Thymus (tissue), 11 donors: Measurements from ENCODE around the gene CREB5. TPM values are rescaled to one million over a fixed set of nuclear protein-coding genes. Genes with fewer than 3 reads are reported as not detected.

Experiments
- DNase-seq, 9 donors: peaks; one replicate each; pipeline ENCODE4 v3.0.0-alpha.2; 2013; ENCODE audit warnings: low spot score in 9 of 9, low read depth in 6 of 9, missing footprints in 1 of 9
- H3K27ac ChIP-seq, 2 donors: one replicate each; pipeline ENCODE4 v1.5.1; 2013; ENCODE audit warnings: control low read depth in 1 of 2, low read depth in 1 of 2, low read length in 1 of 2, mild to moderate bottlenecking in 1 of 2, moderate library complexity in 1 of 2
- H3K27me3 ChIP-seq, 2 donors: one replicate each; pipeline ENCODE4 v1.5.1; 2013; ENCODE audit warnings: low read length in 1 of 2; ENCODE audit not compliant: control insufficient read depth in 2 of 2, insufficient read depth in 1 of 2
- H3K36me3 ChIP-seq, 2 donors: one replicate each; pipeline ENCODE4 v1.5.1; 2013; ENCODE audit warnings: low read length in 1 of 2, mild to moderate bottlenecking in 1 of 2, moderate library complexity in 1 of 2; ENCODE audit not compliant: control insufficient read depth in 2 of 2, insufficient read depth in 2 of 2
- H3K4me1 ChIP-seq, 2 donors: one replicate each; pipeline ENCODE4 v1.5.1; 2013; ENCODE audit warnings: low read length in 2 of 2; ENCODE audit not compliant: control insufficient read depth in 2 of 2, insufficient read depth in 2 of 2
- H3K4me3 ChIP-seq, 2 donors: one replicate each; pipeline ENCODE4 v1.5.1; 2013; ENCODE audit warnings: low read length in 2 of 2, control low read depth in 1 of 2, mild to moderate bottlenecking in 1 of 2
- H3K9me3 ChIP-seq, 2 donors: one replicate each; pipeline ENCODE4 v1.5.1; 2013; ENCODE audit warnings: low read length in 1 of 2, mild to moderate bottlenecking in 1 of 2; ENCODE audit not compliant: control insufficient read depth in 2 of 2, insufficient read depth in 1 of 2
- WGBS: extraction: QIAGEN DNeasy Blood & Tissue Kit; methylation state at CpG from one replicate; pipeline ENCODE4 v1.1.7; 2013; 5-methylcytosine and 5-hydroxymethylcytosine counted together
- polyA plus RNA-seq: library from polyadenylated mRNA; stranded (reverse); fragments of 200-250 nt; gene quantifications from one replicate; pipeline ENCODE4 v1.2.3, GENCODE V29; 2013
- total RNA-seq: library from RNA; stranded (reverse); fragments of 120-200 nt; gene quantifications from one replicate; pipeline ENCODE4 v1.2.4, GENCODE V29; 2013
- donor health status: healthy.

CREB5 gene
- total and polyA plus RNA-seq, 2 donors = 1.1 to 5.4 TPM

DNA sequence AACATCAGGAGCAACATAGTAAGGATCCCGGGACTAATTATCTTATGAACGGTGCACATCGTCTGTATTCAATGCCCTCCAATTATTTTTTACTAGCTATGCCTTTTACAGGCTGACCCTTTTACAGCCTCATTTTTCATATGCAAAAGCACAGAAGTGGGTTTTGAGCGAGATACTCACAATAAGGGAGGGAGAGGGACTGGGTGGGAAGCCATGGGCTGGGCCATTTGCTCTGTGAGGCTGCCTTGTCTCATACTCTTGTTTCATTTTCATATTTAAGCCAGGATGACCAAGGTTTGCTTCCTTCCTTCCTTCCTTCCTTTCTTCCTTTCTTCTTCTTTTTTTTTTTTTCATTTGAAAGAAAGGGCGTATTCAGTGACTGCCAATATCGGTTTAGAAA, 286.5 kb downstream of the CREB5 start:
- no peak for DNase-seq
- no peak overlapping the region for H3K27ac ChIP-seq
- no peaks in the 10 kb centered on the region for H3K9me3 ChIP-seq
- peaks cover 0 to 5% of the 10 kb centered on the region in 2 donors for H3K4me1 ChIP-seq
- WGBS = 96% methylated on average over 6 of the region's 6 CpGs
- no peaks in the 10 kb centered on the region for H3K36me3 ChIP-seq
- no peaks in the 10 kb centered on the region for H3K27me3 ChIP-seq
- no peak overlapping the region for H3K4me3 ChIP-seq

DNA sequence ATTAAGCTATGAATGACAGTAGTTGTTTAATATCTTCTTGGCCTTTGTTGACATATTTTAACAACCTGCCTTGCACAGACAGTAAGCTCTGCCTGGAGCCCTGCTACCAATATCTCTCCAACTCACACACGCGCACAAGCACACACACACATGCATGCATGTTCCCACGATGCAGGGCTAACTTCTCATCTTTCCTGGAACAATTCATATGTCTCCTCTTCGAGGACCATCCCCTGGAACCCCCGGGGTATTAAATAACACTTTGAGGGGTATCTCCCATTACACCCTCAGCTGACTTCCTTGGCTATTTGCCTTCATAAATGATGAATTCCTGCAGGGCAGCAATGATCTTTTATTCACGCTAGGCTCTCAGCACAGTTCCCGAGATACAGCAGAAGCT, 287.8 kb downstream of the CREB5 start:
- H3K9me3 ChIP-seq = no peaks in the 10 kb centered on the region
- no peaks in the 10 kb centered on the region for H3K27me3 ChIP-seq
- H3K4me3 ChIP-seq = no peak overlapping the region
- H3K27ac ChIP-seq = no peak overlapping the region
- peaks cover 0 to 5% of the 10 kb centered on the region in 2 donors for H3K4me1 ChIP-seq
- H3K36me3 ChIP-seq = no peaks in the 10 kb centered on the region
- 94% methylated on average over 7 of the region's 7 CpGs for WGBS
- DNase-seq = no peak

- no peak for DNase-seq
- H3K9me3 ChIP-seq = no peaks in the 10 kb centered on the region
- no peaks in the 10 kb centered on the region for H3K36me3 ChIP-seq
- no peak overlapping the region for H3K27ac ChIP-seq
- H3K4me3 ChIP-seq = no peak overlapping the region
- H3K4me1 ChIP-seq = no peaks in the 10 kb centered on the region
- H3K27me3 ChIP-seq = no peaks in the 10 kb centered on the region
- WGBS = 92% methylated on average over 3 of the region's 3 CpGs
Measured at GRCh38 chr7:28700790-28701203, 288.5 kb downstream of the CREB5 start.

GRCh38 chr7:28701731-28702130, 289.4 kb downstream of the CREB5 start:
- Histone ChIP-seq H3K4me1 (no peaks in the 10 kb centered on the region), H3K36me3 (no peaks in the 10 kb centered on the region), H3K27ac (no peak overlapping the region), H3K27me3 (no peaks in the 10 kb centered on the region), H3K9me3 (no peaks in the 10 kb centered on the region), H3K4me3 (no peak overlapping the region)
- WGBS = 91% methylated on average over 1 of the region's 1 CpG
- no peak for DNase-seq

DNA sequence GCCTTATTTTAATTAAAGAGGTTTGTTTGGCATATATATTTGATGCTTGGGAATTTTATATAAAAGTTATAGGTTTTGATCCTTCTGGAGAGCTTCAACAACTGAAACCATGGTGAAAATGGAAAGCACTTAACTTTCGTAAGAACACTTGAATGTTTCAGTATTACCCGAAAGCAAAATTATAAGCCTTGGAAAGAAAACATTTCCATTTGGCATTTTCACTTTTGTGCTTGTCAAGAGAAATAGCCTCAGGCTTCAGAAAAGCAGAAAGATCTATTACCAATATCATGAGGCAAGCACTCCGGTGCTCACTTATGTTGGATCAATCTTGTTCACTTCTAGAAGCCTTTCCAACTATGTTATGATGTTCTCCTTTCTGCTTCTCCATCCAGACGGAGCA, 289.9 kb downstream of the CREB5 start:
- no peaks in the 10 kb centered on the region for H3K36me3 ChIP-seq
- no peak overlapping the region for H3K27ac ChIP-seq
- no peaks in the 10 kb centered on the region for H3K4me1 ChIP-seq
- H3K9me3 ChIP-seq = no peaks in the 10 kb centered on the region
- no peaks in the 10 kb centered on the region for H3K27me3 ChIP-seq
- no peak overlapping the region for H3K4me3 ChIP-seq
- no peak for DNase-seq
- WGBS = 97% methylated on average over 4 of the region's 4 CpGs

- Histone ChIP-seq H3K27me3 (no peaks in the 10 kb centered on the region), H3K9me3 (no peaks in the 10 kb centered on the region), H3K27ac (no peak overlapping the region), H3K4me3 (no peak overlapping the region), H3K36me3 (no peaks in the 10 kb centered on the region), H3K4me1 (no peaks in the 10 kb centered on the region)
- no peak for DNase-seq
- 98% methylated on average over 1 of the region's 1 CpG for WGBS
Measured at GRCh38 chr7:28703037-28703765, 290.9 kb downstream of the CREB5 start.

GRCh38 chr7:28704706-28705105, 292.4 kb downstream of the CREB5 start:
- Histone ChIP-seq H3K27me3 (no peaks in the 10 kb centered on the region), H3K36me3 (no peaks in the 10 kb centered on the region), H3K4me1 (no peaks in the 10 kb centered on the region), H3K4me3 (no peak overlapping the region), H3K9me3 (no peaks in the 10 kb centered on the region), H3K27ac (no peak overlapping the region)
- DNase-seq = no peak
- WGBS = 85% methylated on average over 3 of the region's 3 CpGs

- H3K27me3 ChIP-seq = no peaks in the 10 kb centered on the region
- WGBS = 82% methylated on average over 2 of the region's 2 CpGs
- H3K4me1 ChIP-seq = no peaks in the 10 kb centered on the region
- no peak for DNase-seq
- no peak overlapping the region for H3K4me3 ChIP-seq
- no peaks in the 10 kb centered on the region for H3K36me3 ChIP-seq
- H3K27ac ChIP-seq = no peak overlapping the region
- no peaks in the 10 kb centered on the region for H3K9me3 ChIP-seq
Measured at GRCh38 chr7:28705350-28705749, 293.0 kb downstream of the CREB5 start.

GRCh38 chr7:28706584-28706983, 294.3 kb downstream of the CREB5 start:
- Histone ChIP-seq H3K4me1 (no peaks in the 10 kb centered on the region), H3K9me3 (no peaks in the 10 kb centered on the region), H3K27ac (no peak overlapping the region), H3K36me3 (no peaks in the 10 kb centered on the region), H3K27me3 (no peaks in the 10 kb centered on the region), H3K4me3 (no peak overlapping the region)
- WGBS = 88% methylated on average over 1 of the region's 1 CpG
- no peak for DNase-seq
